GM12801 (cell line): ENCODE results near the gene GABRG3.

ENCODE experiments used
- CTCF ChIP-seq: IDR thresholded peaks from one replicate; pipeline ENCODE4 v1.5.1; 2011; ENCODE audit warnings: control low read depth; ENCODE audit not compliant: insufficient read length; ENCODE audit errors: extremely low read depth

The GABRG3 gene

GRCh38 chr15:27330326-27330725 is 359.3 kb downstream of the GABRG3 start:
- TF ChIP-seq CTCF, result no peak

- no peak for TF ChIP-seq CTCF
Observed at GRCh38 chr15:27336676-27337075, 365.7 kb downstream of the GABRG3 start.

GRCh38 chr15:27339138-27339537 is 368.2 kb downstream of the GABRG3 start:
- TF ChIP-seq CTCF, result no peak

DNA sequence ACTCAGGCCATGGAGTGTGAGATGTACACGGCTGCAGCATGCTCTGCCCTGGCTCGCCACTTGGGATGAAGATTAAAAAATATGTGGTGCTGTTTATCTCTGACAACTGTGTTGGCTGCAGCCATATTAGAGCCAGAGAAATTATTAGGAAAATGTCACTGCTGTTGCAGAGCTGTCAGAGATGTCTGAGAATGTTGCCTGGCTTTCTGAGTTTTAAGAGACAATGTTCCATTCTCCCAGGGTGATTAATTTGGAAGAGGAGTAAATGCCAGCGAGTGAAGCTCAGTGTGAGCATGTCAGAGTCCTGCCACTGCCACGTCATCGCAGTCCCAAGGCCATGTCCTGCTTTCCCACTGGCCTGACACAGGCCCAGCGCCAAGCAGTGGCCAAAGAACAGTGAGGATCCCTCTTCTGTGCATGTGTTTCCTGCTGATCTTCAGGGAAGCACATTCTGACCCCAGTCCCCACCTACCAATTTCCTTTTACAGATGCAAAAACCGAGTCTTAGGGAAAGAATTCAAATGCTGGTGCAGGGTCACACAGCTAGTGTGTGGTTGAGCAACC is 370.9 kb downstream of the GABRG3 start:
- TF ChIP-seq CTCF, result no peak

GRCh38 chr15:27342991-27343390 is 372.0 kb downstream of the GABRG3 start:
- TF ChIP-seq CTCF, result no peak

DNA sequence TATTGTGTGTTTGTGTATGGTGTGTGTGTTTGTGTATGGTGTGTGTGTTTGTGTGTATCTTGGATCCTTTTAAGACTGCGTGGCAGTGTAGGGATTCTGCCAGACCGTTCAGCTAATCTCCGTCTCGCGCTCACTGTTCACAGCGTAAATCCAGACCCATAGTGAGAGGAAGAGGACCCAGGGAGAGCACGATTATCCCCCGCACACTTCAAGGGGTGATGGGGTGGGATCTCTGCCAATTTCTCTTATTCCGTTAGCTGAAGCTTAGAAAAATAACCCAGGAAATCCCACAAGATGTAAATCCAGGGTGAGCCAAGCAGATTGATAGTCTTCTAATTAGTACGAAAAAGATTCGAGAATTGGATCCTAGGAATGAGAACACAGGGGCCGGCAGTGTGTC is 381.2 kb downstream of the GABRG3 start:
- no peak for TF ChIP-seq CTCF

DNA sequence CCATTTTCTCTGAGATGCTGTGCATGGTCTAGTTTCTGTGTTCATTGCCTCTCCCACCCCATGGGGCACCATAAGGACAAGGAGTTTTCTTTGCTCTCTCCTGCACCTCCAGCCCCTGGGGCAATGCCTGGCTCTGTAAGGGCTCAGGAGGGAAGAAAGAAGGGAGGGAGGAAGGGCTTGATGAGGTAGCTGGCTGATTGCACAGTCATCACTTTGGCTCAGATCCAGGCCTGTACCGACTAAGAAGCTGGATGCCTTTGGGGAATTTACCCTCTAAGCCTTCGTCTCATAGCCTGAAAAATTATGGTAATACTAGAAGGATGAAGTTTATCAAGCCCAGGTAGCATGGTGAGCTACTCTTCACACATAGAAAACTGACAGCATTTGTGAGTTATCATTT is 382.9 kb downstream of the GABRG3 start:
- TF ChIP-seq CTCF, result no peak
